Measurements from ENCODE around the gene KRTAP10-6. TPM values are rescaled to one million over a fixed set of nuclear protein-coding genes. Genes with fewer than 3 reads are reported as not detected.
"Not testable (repeated sequence)": the region's sequence is repeated elsewhere in the genome, so short reads cannot be mapped to it uniquely, and the experiment has no call there.

Gene KRTAP10-6
- total RNA-seq, 6 donors from 2014 or later, result not detected

DNA sequence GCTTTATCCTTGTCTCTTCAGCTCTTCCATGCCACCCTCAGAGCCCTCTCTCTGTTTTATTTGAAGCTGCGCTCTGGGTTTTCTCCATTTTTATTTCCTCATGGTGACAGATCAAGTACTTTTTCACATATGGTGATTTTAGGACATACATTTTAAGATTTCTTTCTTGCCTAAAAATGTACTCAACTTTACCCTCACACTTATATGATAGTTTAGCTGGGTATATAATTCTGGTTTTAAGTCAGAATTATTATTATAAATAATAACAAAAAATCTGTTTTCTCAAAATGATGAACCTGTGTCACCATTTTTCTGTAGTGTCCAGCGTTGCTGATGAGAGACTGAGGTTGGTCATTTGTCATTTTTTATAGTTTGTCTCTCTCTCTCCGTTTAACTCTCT, 11.1 kb downstream of the KRTAP10-6 start:
- H3K27me3 ChIP-seq, result no peaks in the 10 kb centered on the region
- no peak overlapping the region for H3K4me3 ChIP-seq
- H3K4me1 ChIP-seq, result no peaks in the 10 kb centered on the region
- no peak for ATAC-seq (ENCODE audit: low FRiP score in 2 of 2)
- no peak overlapping the region for H3K27ac ChIP-seq
- DNase-seq, result no peak
- no peaks in the 10 kb centered on the region for H3K36me3 ChIP-seq
- WGBS, 2 donors, result 76 to 87% methylated on average over 3 of the region's 3 CpGs
- TF ChIP-seq, protein P1, sequence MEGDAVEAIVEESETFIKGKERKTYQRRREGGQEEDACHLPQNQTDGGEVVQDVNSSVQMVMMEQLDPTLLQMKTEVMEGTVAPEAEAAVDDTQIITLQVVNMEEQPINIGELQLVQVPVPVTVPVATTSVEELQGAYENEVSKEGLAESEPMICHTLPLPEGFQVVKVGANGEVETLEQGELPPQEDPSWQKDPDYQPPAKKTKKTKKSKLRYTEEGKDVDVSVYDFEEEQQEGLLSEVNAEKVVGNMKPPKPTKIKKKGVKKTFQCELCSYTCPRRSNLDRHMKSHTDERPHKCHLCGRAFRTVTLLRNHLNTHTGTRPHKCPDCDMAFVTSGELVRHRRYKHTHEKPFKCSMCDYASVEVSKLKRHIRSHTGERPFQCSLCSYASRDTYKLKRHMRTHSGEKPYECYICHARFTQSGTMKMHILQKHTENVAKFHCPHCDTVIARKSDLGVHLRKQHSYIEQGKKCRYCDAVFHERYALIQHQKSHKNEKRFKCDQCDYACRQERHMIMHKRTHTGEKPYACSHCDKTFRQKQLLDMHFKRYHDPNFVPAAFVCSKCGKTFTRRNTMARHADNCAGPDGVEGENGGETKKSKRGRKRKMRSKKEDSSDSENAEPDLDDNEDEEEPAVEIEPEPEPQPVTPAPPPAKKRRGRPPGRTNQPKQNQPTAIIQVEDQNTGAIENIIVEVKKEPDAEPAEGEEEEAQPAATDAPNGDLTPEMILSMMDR (IDR thresholded peaks at IDR 0.05), result no peak
- TF ChIP-seq POLR2AphosphoS5 (IDR thresholded peaks at IDR 0.05) (no peak), POLR2A (IDR thresholded peaks at IDR 0.05) (no peak), EP300 (IDR thresholded peaks at IDR 0.05) (no peak)
- H3K9me3 ChIP-seq, result peaks cover 0 to 31% (median 15%) of the 10 kb centered on the region in 4 donors

DNA sequence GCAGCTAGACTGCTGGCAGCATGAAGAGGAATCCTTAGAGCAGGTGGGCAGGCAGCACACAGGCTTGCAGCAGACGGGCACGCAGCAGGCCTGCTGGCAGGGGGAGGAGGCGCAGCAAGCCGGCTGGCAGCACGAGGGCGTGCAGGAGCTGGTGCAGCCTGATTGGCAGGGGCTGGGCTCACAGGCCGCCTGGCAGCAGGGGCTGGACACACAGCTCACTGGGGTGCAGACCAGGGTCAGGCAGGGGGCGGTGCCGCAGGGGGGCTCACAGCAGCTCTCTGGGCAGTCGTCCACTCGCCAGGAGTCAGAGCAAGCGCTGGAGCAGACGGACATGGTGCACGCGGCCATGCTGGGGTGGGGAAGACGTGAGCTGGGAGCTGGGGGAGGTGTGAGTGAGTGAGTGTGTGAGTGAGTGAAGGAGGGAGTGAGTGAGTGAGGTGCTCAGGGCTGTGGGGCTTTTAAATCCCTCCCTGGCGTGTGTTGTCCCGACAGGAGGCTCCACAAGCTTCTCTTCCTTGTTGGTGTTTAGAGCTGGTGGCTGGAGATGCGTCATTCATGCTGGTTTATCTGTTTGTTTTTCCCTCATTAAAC, 12.0 kb downstream of the KRTAP10-6 start, which contains the start of gene KRTAP10-5:
Gene KRTAP10-5, minus strand, starts transcription at position 374 of the 591 bp plus-strand sequence. Its CDS starts 26 bp downstream, at position 348.
- H3K27ac ChIP-seq; H3K27me3 ChIP-seq; H3K4me3 ChIP-seq; H3K4me1 ChIP-seq; H3K36me3 ChIP-seq; ATAC-seq (ENCODE audit: low FRiP score in 2 of 2): not testable (repeated sequence)
- peak in 1 of 2 donors; percentile 75 for DNase-seq
- WGBS, 2 donors, result 48 to 60% methylated on average over 16 to 19 of the region's 19 CpGs
- H3K9me3 ChIP-seq, result peaks cover 0 to 31% (median 15%) of the 10 kb centered on the region in 4 donors

DNA sequence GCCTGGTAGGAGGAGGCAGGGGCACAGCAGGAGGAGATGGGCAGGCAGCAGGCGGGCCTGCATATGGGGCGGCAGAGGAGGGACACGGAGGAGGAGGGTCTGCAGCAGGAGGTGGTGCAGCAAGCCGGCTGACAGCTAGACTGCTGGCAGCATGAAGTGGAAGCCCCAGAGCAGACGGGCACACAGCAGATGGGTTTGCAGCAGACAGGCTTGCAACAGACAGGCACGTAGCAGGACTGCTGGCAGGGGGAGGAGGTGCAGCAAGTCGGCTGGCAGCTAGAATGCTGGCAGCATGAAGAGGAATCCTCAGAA, 12.5 kb downstream of the KRTAP10-6 start:
- WGBS, 2 donors, result 74 to 80% methylated on average over 7 of the region's 7 CpGs

DNA sequence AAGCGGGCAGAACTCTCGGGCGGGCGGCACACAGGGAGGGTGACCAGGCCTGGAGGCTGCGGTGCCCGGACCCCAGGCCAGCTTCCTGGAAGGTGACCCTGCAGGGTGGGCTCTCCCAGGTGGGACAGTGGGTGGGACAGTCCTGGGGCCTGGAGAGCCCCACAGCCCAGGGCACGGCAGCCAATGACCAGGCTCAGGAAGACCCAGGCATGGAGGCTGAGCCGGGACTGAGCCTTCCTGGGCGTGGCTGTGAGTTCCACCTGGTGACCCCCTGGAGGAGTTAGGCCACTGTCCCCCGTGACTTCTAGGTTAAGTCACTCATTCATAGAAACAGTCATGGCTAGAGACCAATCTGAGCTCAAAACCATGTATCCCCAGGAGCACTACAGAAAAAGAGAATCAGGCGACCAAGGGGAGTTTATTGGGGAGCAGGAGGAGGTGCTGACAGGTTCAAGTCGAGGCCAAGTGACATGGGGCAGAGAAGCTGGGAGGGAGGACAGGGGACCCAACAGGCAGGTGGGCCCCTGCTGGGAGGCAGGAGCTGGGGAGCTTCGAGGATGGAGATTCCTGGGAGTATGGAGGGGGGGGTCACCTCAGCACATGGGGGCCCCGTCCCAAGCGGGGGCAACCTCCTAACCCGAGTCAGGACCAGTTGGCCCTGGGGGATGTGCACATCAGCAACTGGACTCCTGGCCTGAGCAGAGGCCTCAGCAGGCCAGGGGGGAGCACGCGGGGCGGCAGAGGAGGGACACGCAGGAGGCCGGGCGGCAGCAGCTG, 13.1 kb downstream of the KRTAP10-6 start:
- Histone ChIP-seq H3K9me3 (peaks cover 0 to 31% (median 15%) of the 10 kb centered on the region in 4 donors), H3K36me3 (no peaks in the 10 kb centered on the region), H3K27me3 (no peaks in the 10 kb centered on the region), H3K27ac (no peak overlapping the region), H3K4me3 (no peak overlapping the region), H3K4me1 (no peaks in the 10 kb centered on the region)
- TF ChIP-seq EP300 (IDR thresholded peaks at IDR 0.05) (no peak), POLR2AphosphoS5 (IDR thresholded peaks at IDR 0.05) (no peak), POLR2A (IDR thresholded peaks at IDR 0.05) (no peak)
- TF ChIP-seq, protein P1 (IDR thresholded peaks at IDR 0.05), result no peak
- 69 to 82% methylated on average over 12 to 19 of the region's 22 CpGs for WGBS, 2 donors
- DNase-seq (no peak), ATAC-seq (ENCODE audit: low FRiP score in 2 of 2) (no peak)

More for the DNA sequence above, 12.5 kb downstream of the KRTAP10-6 start:
- no peaks in the 10 kb centered on the region for H3K36me3 ChIP-seq
- H3K4me1 ChIP-seq, result no peaks in the 10 kb centered on the region
- no peak overlapping the region for H3K4me3 ChIP-seq
- no peak overlapping the region for H3K27ac ChIP-seq
- DNase-seq, result no peak
- TF ChIP-seq POLR2AphosphoS5 (IDR thresholded peaks at IDR 0.05) (no peak), EP300 (IDR thresholded peaks at IDR 0.05) (no peak), POLR2A (IDR thresholded peaks at IDR 0.05) (no peak)
- TF ChIP-seq, protein P1 (IDR thresholded peaks at IDR 0.05), result no peak
- peaks cover 0 to 31% (median 15%) of the 10 kb centered on the region in 4 donors for H3K9me3 ChIP-seq
- ATAC-seq (ENCODE audit: low FRiP score in 2 of 2), result no peak
- no peaks in the 10 kb centered on the region for H3K27me3 ChIP-seq

DNA sequence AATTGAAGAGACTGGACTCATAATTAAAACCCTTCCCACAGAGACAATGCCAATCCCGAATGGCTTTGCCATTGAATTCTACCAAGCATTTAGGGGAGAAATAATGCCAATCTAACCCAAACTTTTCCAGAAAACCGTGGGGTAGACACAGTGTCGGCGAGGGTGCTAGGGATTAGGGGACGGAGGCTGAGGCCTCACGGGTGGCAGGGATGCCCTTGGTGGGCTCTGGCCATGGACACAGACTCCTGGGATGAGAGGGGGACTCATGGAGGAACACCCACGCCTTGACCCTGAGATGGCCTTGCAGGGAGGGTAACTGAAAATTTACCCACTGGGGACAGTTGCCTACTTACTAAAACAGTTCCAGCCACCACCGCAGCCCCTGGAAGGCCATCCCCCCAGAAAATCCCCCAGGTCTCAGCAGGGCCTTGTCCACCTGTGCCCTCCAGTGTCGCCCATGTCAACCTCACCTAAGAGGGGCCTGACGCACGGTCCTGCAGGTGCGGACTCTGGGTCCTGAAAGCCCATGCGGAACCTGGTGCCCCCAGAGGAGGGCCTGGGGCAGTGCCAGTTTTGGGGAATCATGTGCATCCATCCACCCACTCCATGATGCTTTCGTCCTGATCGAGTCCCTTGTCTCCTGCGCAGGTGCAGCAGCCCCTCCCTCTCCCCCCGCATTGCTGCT, 13.8 kb downstream of the KRTAP10-6 start:
- WGBS, 2 donors, result 85 to 95% methylated on average over 6 to 17 of the region's 17 CpGs
- Histone ChIP-seq H3K27ac (no peak overlapping the region), H3K27me3 (no peaks in the 10 kb centered on the region), H3K4me1 (no peaks in the 10 kb centered on the region), H3K36me3 (no peaks in the 10 kb centered on the region), H3K4me3 (no peak overlapping the region), H3K9me3 (peaks cover 0 to 31% (median 15%) of the 10 kb centered on the region in 4 donors)
- TF ChIP-seq POLR2A (IDR thresholded peaks at IDR 0.05), result no peak
- DNase-seq, result no peak
- no peak for ATAC-seq (ENCODE audit: low FRiP score in 2 of 2)
